Endothelial cell (in vitro differentiated cells): ENCODE data around the gene MCEE. TPM values are rescaled to one million over a fixed set of nuclear protein-coding genes. Genes with fewer than 3 reads are reported as not detected.

ENCODE experiments used
- DNase-seq: peaks from one replicate; pipeline ENCODE4 v3.0.0; 2021; ENCODE audit warnings: low spot score
- H3K27ac Mint-ChIP-seq: one replicate; pipeline ENCODE4 v1.8.0; 2021; ENCODE audit warnings: mixed read lengths, inconsistent platforms; ENCODE audit not compliant: unreplicated experiment
- H3K27me3 Mint-ChIP-seq: one replicate; pipeline ENCODE4 v1.8.0; 2021; ENCODE audit warnings: mild to moderate bottlenecking, moderate library complexity, mixed read lengths, inconsistent platforms; ENCODE audit not compliant: unreplicated experiment
- H3K36me3 Mint-ChIP-seq: one replicate; pipeline ENCODE4 v1.8.0; 2021; ENCODE audit warnings: mild to moderate bottlenecking, low read depth, mixed read lengths, inconsistent platforms; ENCODE audit not compliant: unreplicated experiment
- H3K4me1 Mint-ChIP-seq: one replicate; pipeline ENCODE4 v1.8.0; 2021; ENCODE audit warnings: mild to moderate bottlenecking, mixed read lengths, inconsistent platforms; ENCODE audit not compliant: unreplicated experiment
- H3K4me3 Mint-ChIP-seq: one replicate; pipeline ENCODE4 v1.8.0; 2021; ENCODE audit warnings: mild to moderate bottlenecking, mixed read lengths, inconsistent platforms; ENCODE audit not compliant: unreplicated experiment
- H3K9me3 Mint-ChIP-seq: one replicate; pipeline ENCODE4 v1.8.0; 2021; ENCODE audit warnings: mixed read lengths, inconsistent platforms; ENCODE audit not compliant: unreplicated experiment
- total RNA-seq: library from RNA; stranded (reverse); fragmentation: NEBNext Ultra II Directional; extraction: Animal tissue kit (Norgen Biotek cat#: 25700); gene quantifications from one replicate; pipeline ENCODE4 v1.2.1, GENCODE V29; 2021; ENCODE audit not compliant: unreplicated experiment
- TF ChIP-seq, protein P1 (sequence below): fragments of 200-600 bp; sonication (generic); IDR thresholded peaks from one replicate; pipeline ENCODE4 v1.5.0; 2021; ENCODE audit warnings: antibody characterized with exemption; ENCODE audit not compliant: unreplicated experiment

The MCEE gene
- total RNA-seq, 1 donor from 2014 or later: 4.6 TPM

DNA sequence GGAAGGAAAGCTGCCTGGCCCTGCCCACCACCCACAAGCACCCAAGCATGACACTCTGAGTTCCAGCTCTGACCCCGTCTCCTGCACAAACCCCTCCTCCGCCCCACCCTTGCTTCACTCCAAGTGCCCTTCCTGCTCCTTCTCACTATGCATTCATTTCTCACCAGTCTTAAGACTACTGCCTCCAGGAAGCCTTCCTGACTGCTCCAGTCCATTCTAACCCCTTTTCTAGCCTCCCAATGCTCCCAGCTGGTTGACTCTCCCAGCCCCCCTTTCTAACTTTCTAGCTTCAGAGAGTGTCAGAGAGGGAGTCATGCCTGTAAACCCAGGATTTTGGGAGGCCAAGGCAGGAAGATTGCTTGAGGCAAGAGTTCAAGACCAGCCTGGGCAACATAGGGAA, 69.8 kb downstream of the MCEE start:
- Mint-ChIP-seq H3K27me3 (no peaks in the 10 kb centered on the region), H3K9me3 (peaks cover 4% of the 10 kb centered on the region), H3K27ac (no peak overlapping the region), H3K4me1 (no peaks in the 10 kb centered on the region), H3K4me3 (no peak overlapping the region), H3K36me3 (no peaks in the 10 kb centered on the region)
- TF ChIP-seq, protein P1, sequence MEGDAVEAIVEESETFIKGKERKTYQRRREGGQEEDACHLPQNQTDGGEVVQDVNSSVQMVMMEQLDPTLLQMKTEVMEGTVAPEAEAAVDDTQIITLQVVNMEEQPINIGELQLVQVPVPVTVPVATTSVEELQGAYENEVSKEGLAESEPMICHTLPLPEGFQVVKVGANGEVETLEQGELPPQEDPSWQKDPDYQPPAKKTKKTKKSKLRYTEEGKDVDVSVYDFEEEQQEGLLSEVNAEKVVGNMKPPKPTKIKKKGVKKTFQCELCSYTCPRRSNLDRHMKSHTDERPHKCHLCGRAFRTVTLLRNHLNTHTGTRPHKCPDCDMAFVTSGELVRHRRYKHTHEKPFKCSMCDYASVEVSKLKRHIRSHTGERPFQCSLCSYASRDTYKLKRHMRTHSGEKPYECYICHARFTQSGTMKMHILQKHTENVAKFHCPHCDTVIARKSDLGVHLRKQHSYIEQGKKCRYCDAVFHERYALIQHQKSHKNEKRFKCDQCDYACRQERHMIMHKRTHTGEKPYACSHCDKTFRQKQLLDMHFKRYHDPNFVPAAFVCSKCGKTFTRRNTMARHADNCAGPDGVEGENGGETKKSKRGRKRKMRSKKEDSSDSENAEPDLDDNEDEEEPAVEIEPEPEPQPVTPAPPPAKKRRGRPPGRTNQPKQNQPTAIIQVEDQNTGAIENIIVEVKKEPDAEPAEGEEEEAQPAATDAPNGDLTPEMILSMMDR: no peak
- no peak for DNase-seq

Other genes starting within 250 kb of the MCEE start
- 2.2 TPM for gene VAX2, start 229.7 kb downstream of the MCEE start, total RNA-seq
- gene ATP6V1B1, start 194.3 kb downstream of the MCEE start, total RNA-seq: not detected
- 0.56 TPM for gene ANKRD53, start 151.6 kb downstream of the MCEE start, total RNA-seq
- 37.1 TPM for gene TEX261, start 135.4 kb downstream of the MCEE start, total RNA-seq
- gene NAGK, start 61.6 kb downstream of the MCEE start, total RNA-seq: 125 TPM
- gene MPHOSPH10, start 405 bp upstream of the MCEE start, total RNA-seq: 24.7 TPM
- 2.9 TPM for gene PAIP2B, start 96.9 kb upstream of the MCEE start, total RNA-seq
- gene ZNF638, start 201.6 kb upstream of the MCEE start, total RNA-seq: 144 TPM